ENCODE results near the gene HLCS.
A peak's percentile ranks its signal among the peaks of the same experiment; 100 is the strongest.

Gene HLCS

GRCh38 chr21:36987845-36988244 is 21.4 kb upstream of the HLCS start:
- TF ChIP-seq CTCF (IDR thresholded peaks at IDR 0.05): no peak

GRCh38 chr21:36985751-36986594 is 19.5 kb upstream of the HLCS start:
- TF ChIP-seq CTCF (IDR thresholded peaks at IDR 0.05): no peak

- no peak for TF ChIP-seq CTCF (IDR thresholded peaks at IDR 0.05)
Measured at GRCh38 chr21:36981977-36982700, 15.7 kb upstream of the HLCS start.

GRCh38 chr21:36981049-36981391 is 14.6 kb upstream of the HLCS start:
- no peak for TF ChIP-seq CTCF (IDR thresholded peaks at IDR 0.05)

GRCh38 chr21:36980280-36981048 is 14.0 kb upstream of the HLCS start:
- no peak for TF ChIP-seq CTCF (IDR thresholded peaks at IDR 0.05)

GRCh38 chr21:36976882-36977651 is 10.6 kb upstream of the HLCS start:
- TF ChIP-seq CTCF (IDR thresholded peaks at IDR 0.05): peak; percentile 77
